Upper lobe of left lung (tissue), 4 donors: Measurements from ENCODE around the gene POLE2.

Experiments
- POLR2AphosphoS5 ChIP-seq, 2 donors: sonication (generic); formaldehyde crosslinking; IDR thresholded peaks; one replicate each; pipeline ENCODE4 v1.5.1; 2017; ENCODE audit warnings: antibody characterized with exemption in 2 of 2
- TF ChIP-seq, protein P1 (sequence below), 6 experiments: fragments of 450-650 bp in 4 of 6; fragments of 200-600 bp in 2 of 6; sonication (generic) in 2 of 6; IDR thresholded peaks; one replicate each; pipeline ENCODE4 v1.5.1; 2016 to 2019; ENCODE audit warnings: antibody characterized with exemption in 6 of 6

DNA sequence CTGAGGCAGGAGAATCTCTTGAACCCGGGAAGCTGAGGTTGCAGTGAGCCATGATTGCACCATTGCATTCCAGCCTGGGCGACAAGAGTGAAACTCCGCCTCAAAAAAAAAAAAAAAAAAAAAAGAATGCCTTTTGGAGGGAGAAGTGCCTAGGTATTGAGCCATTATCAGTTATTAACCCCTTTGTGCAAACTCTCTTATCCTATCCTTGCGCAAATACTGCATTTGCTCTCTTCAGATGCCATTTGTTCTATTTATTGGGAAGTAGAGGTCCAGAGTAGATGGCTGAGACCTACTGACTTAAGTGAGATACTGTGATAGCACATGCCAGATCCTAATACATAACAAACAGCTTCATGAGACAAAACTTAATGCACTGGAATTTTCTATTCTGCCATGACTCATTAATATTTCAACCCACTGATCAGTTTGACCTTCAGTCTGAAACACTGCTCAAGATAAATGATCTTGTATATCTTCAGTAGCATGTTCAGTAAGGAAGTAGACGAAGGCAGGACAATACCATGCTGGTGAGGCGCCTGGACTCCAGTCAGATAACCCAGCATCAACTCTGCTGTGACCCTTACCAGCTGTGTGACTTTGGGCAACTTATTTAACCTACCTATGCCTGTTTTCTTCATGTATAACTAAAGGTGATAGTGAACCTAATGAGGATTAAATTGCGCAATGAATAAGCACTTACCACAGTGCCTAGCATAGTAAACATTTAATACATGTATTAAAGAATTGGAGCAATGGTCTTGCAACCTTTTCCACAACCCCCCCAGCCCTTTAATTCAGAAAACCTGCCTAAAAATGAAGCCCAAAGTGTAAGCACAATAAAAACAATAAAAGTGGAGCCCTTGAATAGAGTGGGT, 47.2 kb downstream of the POLE2 start:
- TF ChIP-seq, protein P1, sequence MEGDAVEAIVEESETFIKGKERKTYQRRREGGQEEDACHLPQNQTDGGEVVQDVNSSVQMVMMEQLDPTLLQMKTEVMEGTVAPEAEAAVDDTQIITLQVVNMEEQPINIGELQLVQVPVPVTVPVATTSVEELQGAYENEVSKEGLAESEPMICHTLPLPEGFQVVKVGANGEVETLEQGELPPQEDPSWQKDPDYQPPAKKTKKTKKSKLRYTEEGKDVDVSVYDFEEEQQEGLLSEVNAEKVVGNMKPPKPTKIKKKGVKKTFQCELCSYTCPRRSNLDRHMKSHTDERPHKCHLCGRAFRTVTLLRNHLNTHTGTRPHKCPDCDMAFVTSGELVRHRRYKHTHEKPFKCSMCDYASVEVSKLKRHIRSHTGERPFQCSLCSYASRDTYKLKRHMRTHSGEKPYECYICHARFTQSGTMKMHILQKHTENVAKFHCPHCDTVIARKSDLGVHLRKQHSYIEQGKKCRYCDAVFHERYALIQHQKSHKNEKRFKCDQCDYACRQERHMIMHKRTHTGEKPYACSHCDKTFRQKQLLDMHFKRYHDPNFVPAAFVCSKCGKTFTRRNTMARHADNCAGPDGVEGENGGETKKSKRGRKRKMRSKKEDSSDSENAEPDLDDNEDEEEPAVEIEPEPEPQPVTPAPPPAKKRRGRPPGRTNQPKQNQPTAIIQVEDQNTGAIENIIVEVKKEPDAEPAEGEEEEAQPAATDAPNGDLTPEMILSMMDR (IDR thresholded peaks at IDR 0.05) = no peak
- no peak for TF ChIP-seq POLR2AphosphoS5 (IDR thresholded peaks at IDR 0.05)
